Stimulated activated CD4-positive, alpha-beta T cell treated with anti-CD3 and anti-CD28 coated beads, Interleukin-15, amount 100 ng/mL, for 24 hours (primary cell): ENCODE measurements around the gene ITGB3.
A peak's percentile ranks its signal among the peaks of the same experiment; 100 is the strongest.

Source experiments
- DNase-seq: peaks from one replicate; pipeline ENCODE4 v3.0.0-alpha.2; 2020

Gene ITGB3

GRCh38 chr17:47304186-47304585, 50.6 kb downstream of the ITGB3 start:
- no peak for DNase-seq

- no peak for DNase-seq
Measured at GRCh38 chr17:47305302-47305923, 51.8 kb downstream of the ITGB3 start.

- DNase-seq = no peak
Measured at GRCh38 chr17:47310186-47310733, 56.6 kb downstream of the ITGB3 start.

GRCh38 chr17:47311420-47311819, 57.8 kb downstream of the ITGB3 start:
- no peak for DNase-seq

- DNase-seq = peak; percentile 27
Measured at GRCh38 chr17:47315451-47316266, 62.0 kb downstream of the ITGB3 start.

GRCh38 chr17:47316311-47316710, 62.7 kb downstream of the ITGB3 start:
- no peak for DNase-seq

- DNase-seq = no peak
Measured at GRCh38 chr17:47317119-47317518, 63.5 kb downstream of the ITGB3 start.

- DNase-seq = no peak
Measured at GRCh38 chr17:47318197-47318918, 64.7 kb downstream of the ITGB3 start.

GRCh38 chr17:47320879-47321502, 67.4 kb downstream of the ITGB3 start:
- no peak for DNase-seq

- peak; percentile 84 for DNase-seq
Measured at GRCh38 chr17:47323382-47324223, 70.0 kb downstream of the ITGB3 start, which contains the start of gene EFCAB13. Gene EFCAB13, plus strand, starts transcription at chr17:47323955. Its CDS starts 4,399 bp downstream, at chr17:47328354.

- DNase-seq = peak; percentile 66
Measured at GRCh38 chr17:47324224-47325020, 70.8 kb downstream of the ITGB3 start.

GRCh38 chr17:47325176-47325575, 71.5 kb downstream of the ITGB3 start:
- no peak for DNase-seq

GRCh38 chr17:47330548-47330947, 76.9 kb downstream of the ITGB3 start:
- no peak for DNase-seq

GRCh38 chr17:47332287-47332686, 78.7 kb downstream of the ITGB3 start:
- no peak for DNase-seq

- DNase-seq = no peak
Measured at GRCh38 chr17:47335101-47335936, 81.7 kb downstream of the ITGB3 start.

- no peak for DNase-seq
Measured at GRCh38 chr17:47338026-47338425, 84.4 kb downstream of the ITGB3 start.

- DNase-seq = no peak
Measured at GRCh38 chr17:47352848-47353247, 99.2 kb downstream of the ITGB3 start.

- no peak for DNase-seq
Measured at GRCh38 chr17:47358652-47359051, 105.0 kb downstream of the ITGB3 start.
